Upper lobe of left lung (tissue), 6 donors: ENCODE results near the gene SHANK3. TPM values are rescaled to one million over a fixed set of nuclear protein-coding genes. Genes with fewer than 3 reads are reported as not detected.
A peak's percentile ranks its signal among the peaks of the same experiment; 100 is the strongest.

Experiments
- ATAC-seq, 2 donors: fragments of 200-7000 bp; cut with Tn5 transposase; one replicate each; pipeline ENCODE4 v1.9.1; 2022; ENCODE audit warnings: mild to moderate bottlenecking in 2 of 2, moderate library complexity in 2 of 2; ENCODE audit not compliant: low FRiP score in 2 of 2
- DNase-seq, 2 donors: peaks; one replicate each; pipeline ENCODE4 v3.0.0-alpha.2; 2019 to 2020
- H3K27ac ChIP-seq, 4 donors: fragments of 200-600 bp; sonication (generic); one replicate each; pipeline ENCODE4 v1.5.1; 2016 to 2019
- H3K27me3 ChIP-seq, 4 donors: fragments of 200-600 bp; sonication (generic); one replicate each; pipeline ENCODE4 v1.5.1; 2017 to 2019
- H3K36me3 ChIP-seq, 4 donors: fragments of 200-600 bp; sonication (generic); one replicate each; pipeline ENCODE4 v1.5.1; 2016 to 2019
- H3K4me1 ChIP-seq, 4 donors: fragments of 200-600 bp; sonication (generic); one replicate each; pipeline ENCODE4 v1.5.1; 2018 to 2019
- H3K4me3 ChIP-seq, 4 donors: fragments of 200-600 bp; sonication (generic); one replicate each; pipeline ENCODE4 v1.5.1; 2017 to 2019; ENCODE audit warnings: mild to moderate bottlenecking in 2 of 4, moderate library complexity in 1 of 4
- H3K9me3 ChIP-seq, 4 donors: fragments of 200-600 bp; sonication (generic); one replicate each; pipeline ENCODE4 v1.5.1; 2018 to 2019
- EP300 ChIP-seq, 4 donors: sonication (generic); formaldehyde crosslinking; IDR thresholded peaks; one replicate each; pipeline ENCODE4 v1.5.1; 2017; ENCODE audit warnings: antibody characterized with exemption in 4 of 4, control low read depth in 2 of 4
- POLR2A ChIP-seq, 4 donors: fragments of 450-650 bp; IDR thresholded peaks; one replicate each; pipeline ENCODE4 v1.5.1; 2016 to 2017; ENCODE audit warnings: antibody characterized with exemption in 4 of 4, mild to moderate bottlenecking in 2 of 4
- POLR2AphosphoS5 ChIP-seq, 2 donors: sonication (generic); formaldehyde crosslinking; IDR thresholded peaks; one replicate each; pipeline ENCODE4 v1.5.1; 2017; ENCODE audit warnings: antibody characterized with exemption in 2 of 2
- WGBS, 2 donors: methylation state at CpG; one replicate each; pipeline ENCODE4 v1.1.5; 2017 to 2018; 5-methylcytosine and 5-hydroxymethylcytosine counted together
- total RNA-seq, 6 donors: library from RNA; depleted of rRNA in 4 of 6; stranded (reverse); fragments of >200 nt in 4 of 6; gene quantifications; one replicate each; pipeline versions ENCODE4 v1.1.0 to v1.2.1, GENCODE V29; 2016 to 2021
- TF ChIP-seq, protein P1 (sequence below), 6 experiments: fragments of 450-650 bp in 4 of 6; fragments of 200-600 bp in 2 of 6; sonication (generic) in 2 of 6; IDR thresholded peaks; one replicate each; pipeline ENCODE4 v1.5.1; 2016 to 2019; ENCODE audit warnings: antibody characterized with exemption in 6 of 6
- donor health status: DM: no; HTN: no; CAD: no; lungs with moderate emphysema.
- donor health status: DM: no; HTN: yes; CAD: no; lungs with severe emphysema.

The SHANK3 gene
- total RNA-seq = 100 to 1,000 TPM in 1 of 6 donors, 10 to 100 TPM in 5; 16.6 to 105 (median 51.1) TPM

DNA sequence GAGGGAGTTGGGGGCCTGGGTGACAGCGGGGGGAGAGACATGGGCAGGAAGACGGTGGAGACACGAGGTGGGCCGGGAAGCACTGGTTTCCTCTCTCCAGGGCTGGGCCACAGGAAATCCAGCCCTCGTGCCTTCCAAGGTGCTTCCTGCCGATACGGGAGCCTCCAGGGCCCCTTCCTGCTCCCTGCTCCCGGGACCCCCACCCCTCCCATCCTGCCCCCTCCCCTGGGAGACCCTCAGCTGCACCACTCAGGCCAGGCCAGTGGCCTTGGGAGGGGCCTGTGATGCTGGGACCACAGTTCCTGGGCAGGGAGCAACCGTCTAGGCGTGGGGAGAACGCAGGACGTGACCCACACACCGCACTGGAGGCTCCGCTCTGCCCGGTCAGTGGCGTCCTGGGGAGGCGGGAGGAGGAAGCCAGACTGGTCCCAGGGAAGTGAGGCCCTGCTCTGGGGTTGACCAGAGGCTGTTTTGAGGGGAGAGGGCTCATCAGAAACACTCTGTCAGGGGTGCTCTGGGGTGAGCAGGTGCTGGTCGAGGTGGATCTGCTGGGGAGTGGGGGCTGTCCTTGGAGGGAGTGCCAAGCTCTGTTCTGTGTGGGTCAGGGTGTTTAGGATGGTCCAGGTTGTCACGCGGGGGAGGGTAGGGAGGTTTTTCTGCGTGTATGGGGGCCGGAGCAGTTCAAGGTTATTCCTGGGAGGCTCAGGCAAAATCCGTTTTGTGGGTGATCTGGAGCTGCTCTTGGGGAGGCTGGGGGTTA is at the start of gene SHANK3:
Gene SHANK3 (plus strand): TSS at position 353 of the 760 bp plus-strand sequence.
- peak within 1 kb of the TSS; percentile 88 to 95 (median 88) for H3K27ac ChIP-seq
- no peaks in the 10 kb centered on the region for H3K9me3 ChIP-seq
- H3K4me1 ChIP-seq = peaks cover 14 to 38% (median 23%) of the 10 kb centered on the region in 4 donors
- peak within 1 kb of the TSS; percentile 61 to 71 (median 65) for H3K4me3 ChIP-seq
- ATAC-seq = peak; percentile 39 to 85
- peaks cover 0 to 20% (median 13%) of the 10 kb centered on the region in 4 donors for H3K27me3 ChIP-seq
- 30 to 39% methylated on average over 11 to 22 of the region's 23 CpGs for WGBS, 2 donors
- TF ChIP-seq, protein P1, sequence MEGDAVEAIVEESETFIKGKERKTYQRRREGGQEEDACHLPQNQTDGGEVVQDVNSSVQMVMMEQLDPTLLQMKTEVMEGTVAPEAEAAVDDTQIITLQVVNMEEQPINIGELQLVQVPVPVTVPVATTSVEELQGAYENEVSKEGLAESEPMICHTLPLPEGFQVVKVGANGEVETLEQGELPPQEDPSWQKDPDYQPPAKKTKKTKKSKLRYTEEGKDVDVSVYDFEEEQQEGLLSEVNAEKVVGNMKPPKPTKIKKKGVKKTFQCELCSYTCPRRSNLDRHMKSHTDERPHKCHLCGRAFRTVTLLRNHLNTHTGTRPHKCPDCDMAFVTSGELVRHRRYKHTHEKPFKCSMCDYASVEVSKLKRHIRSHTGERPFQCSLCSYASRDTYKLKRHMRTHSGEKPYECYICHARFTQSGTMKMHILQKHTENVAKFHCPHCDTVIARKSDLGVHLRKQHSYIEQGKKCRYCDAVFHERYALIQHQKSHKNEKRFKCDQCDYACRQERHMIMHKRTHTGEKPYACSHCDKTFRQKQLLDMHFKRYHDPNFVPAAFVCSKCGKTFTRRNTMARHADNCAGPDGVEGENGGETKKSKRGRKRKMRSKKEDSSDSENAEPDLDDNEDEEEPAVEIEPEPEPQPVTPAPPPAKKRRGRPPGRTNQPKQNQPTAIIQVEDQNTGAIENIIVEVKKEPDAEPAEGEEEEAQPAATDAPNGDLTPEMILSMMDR (IDR thresholded peaks at IDR 0.05) = no peak
- TF ChIP-seq POLR2A (IDR thresholded peaks at IDR 0.05) = peak in 3 of 4 donors; percentile 65 to 84 (median 72)
- TF ChIP-seq EP300 (IDR thresholded peaks at IDR 0.05) = peak; percentile 28 to 98 (median 70)
- peak; percentile 82 to 93 for TF ChIP-seq POLR2AphosphoS5 (IDR thresholded peaks at IDR 0.05)
- DNase-seq = peak in 1 of 2 donors; percentile 55
- peaks cover 0 to 17% (median 3%) of the 10 kb centered on the region in 4 donors for H3K36me3 ChIP-seq

DNA sequence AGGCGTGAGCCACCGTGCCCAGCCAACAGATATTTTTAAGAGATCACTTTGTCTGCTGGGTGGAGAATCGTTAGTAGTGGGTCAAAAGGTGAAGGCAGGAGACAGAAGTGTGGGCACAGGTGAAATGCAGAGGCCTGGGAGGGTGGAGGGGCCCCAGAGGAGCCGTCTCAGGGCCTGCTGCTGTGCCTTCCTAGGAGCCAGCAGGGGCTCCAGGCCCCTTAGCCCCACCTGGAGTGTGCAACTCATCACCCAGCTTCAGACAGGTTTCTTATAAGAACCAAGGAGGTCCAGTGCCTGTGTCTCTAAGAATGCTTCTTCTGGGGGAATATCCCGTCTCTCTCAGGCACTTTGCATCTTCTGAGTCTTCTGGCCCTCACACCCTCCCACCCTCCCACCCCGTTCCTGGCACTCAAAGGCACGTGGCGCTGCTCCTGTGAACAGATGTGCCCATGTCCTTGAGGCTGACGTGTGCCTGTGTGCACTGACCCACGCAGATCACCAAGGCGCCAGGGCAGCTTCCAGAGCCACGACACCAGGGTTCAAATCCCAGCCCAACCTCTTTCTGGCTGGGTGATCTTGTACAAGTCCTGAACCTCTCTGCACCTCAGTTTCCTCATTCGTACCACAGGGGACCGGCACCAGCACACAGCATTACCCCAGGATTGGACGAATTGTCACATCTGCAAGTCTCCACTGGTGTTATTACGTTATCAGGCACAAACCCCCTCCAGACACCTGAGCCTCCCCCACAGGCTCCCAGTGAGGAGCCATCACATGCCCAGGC is 48.1 kb upstream of the SHANK3 start:
- ATAC-seq = no peak
- no peak overlapping the region for H3K4me3 ChIP-seq
- no peak for TF ChIP-seq POLR2A (IDR thresholded peaks at IDR 0.05)
- TF ChIP-seq, protein P1 (IDR thresholded peaks at IDR 0.05) = no peak
- TF ChIP-seq POLR2AphosphoS5 (IDR thresholded peaks at IDR 0.05) = no peak
- TF ChIP-seq EP300 (IDR thresholded peaks at IDR 0.05) = no peak
- DNase-seq = no peak
- H3K36me3 ChIP-seq = peaks cover 0 to 23% (median 6%) of the 10 kb centered on the region in 4 donors
- no peak overlapping the region for H3K27ac ChIP-seq
- no peaks in the 10 kb centered on the region for H3K27me3 ChIP-seq
- 83 to 85% methylated on average over 11 to 13 of the region's 16 CpGs for WGBS, 2 donors
- no peaks in the 10 kb centered on the region for H3K9me3 ChIP-seq
- peaks cover 35 to 57% (median 48%) of the 10 kb centered on the region in 4 donors for H3K4me1 ChIP-seq

DNA sequence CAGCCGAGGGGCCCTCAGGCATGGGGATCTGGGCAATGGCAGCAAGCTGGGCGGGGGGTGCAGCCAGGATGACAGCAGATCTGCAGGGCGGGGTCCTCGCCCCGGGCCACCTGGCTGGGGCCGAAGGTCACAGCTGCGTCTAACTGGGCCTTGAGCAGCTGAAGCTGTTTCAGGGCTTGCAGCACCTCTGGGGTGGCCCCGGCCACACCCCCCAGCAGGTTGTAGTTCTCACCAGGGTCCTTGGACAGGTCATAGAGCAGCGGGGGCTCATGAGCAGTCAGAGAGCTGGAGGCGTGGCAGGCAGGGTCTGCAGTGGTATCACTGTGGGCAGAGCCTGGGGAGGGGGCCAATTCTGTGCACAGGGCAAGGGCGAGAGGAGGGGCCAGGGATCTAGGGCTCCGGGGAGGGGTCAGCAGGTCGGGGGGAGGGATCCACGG is 47.5 kb upstream of the SHANK3 start:
- H3K4me3 ChIP-seq = no peak overlapping the region
- peaks cover 32 to 52% (median 43%) of the 10 kb centered on the region in 4 donors for H3K4me1 ChIP-seq
- 40 to 85% methylated on average over 1 to 14 of the region's 14 CpGs for whole genome bisulfite sequencing, 2 donors
- H3K27me3 ChIP-seq = no peaks in the 10 kb centered on the region
- H3K9me3 ChIP-seq = no peaks in the 10 kb centered on the region
- H3K27ac ChIP-seq = no peak overlapping the region
- peaks cover 0 to 23% (median 6%) of the 10 kb centered on the region in 4 donors for H3K36me3 ChIP-seq
- DNase-seq (peak in 1 of 2 donors; percentile 79), ATAC-seq (no peak)
- TF ChIP-seq POLR2A (IDR thresholded peaks at IDR 0.05) (no peak), POLR2AphosphoS5 (IDR thresholded peaks at IDR 0.05) (no peak), EP300 (IDR thresholded peaks at IDR 0.05) (no peak)
- TF ChIP-seq, protein P1 (IDR thresholded peaks at IDR 0.05) = no peak

DNA sequence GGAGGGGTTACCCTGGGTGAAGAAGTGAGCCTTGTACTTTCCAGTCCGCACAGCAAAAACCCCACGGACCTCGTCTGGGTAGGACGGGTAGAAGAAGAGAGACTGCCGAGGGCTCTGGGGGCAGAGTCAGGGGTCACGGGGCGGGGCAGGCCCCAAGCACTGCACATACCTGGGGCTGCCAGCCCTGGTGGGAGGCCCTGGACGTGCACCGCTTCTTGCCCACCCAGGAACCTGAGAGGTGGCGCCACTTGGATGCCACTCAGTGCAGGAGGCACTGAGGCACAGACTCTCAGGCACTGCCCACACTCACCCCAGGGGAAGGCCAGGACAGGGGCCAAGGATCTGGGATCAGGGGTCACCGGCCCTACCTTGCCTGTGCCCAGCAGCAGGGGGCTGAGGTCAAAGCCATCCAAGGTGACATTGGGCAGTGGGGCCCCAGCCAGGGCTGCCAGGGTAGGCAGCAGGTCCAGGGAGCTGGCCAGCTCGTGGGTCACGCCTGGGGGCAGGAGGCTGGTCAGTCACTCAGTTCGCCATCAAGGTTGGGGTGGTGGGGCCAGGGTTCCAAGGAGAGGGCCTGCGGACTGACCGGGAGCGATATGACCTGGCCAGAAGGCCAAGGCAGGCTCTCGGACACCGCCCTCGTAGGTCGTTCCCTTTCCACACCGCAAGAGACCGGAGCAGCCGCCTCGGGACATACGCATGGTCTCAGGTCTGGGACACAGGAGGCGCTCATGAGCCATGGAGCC is 46.9 kb upstream of the SHANK3 start:
- Histone ChIP-seq H3K9me3 (no peaks in the 10 kb centered on the region), H3K36me3 (peaks cover 0 to 23% (median 6%) of the 10 kb centered on the region in 4 donors), H3K4me3 (no peak overlapping the region), H3K27me3 (no peaks in the 10 kb centered on the region), H3K27ac (no peak overlapping the region), H3K4me1 (peaks cover 27 to 46% (median 37%) of the 10 kb centered on the region in 4 donors)
- DNase-seq (peak in 1 of 2 donors; percentile 76), ATAC-seq (no peak)
- 94 to 95% methylated on average over 13 to 27 of the region's 27 CpGs for WGBS, 2 donors
- no peak for TF ChIP-seq POLR2AphosphoS5 (IDR thresholded peaks at IDR 0.05)
- TF ChIP-seq POLR2A (IDR thresholded peaks at IDR 0.05) = no peak
- TF ChIP-seq, protein P1 (IDR thresholded peaks at IDR 0.05) = no peak
- TF ChIP-seq EP300 (IDR thresholded peaks at IDR 0.05) = no peak
